ENCODE measurements around the gene PLD4.
"Not testable (repeated sequence)": the region's sequence is repeated elsewhere in the genome, so short reads cannot be mapped to it uniquely, and the experiment has no call there.

DNA sequence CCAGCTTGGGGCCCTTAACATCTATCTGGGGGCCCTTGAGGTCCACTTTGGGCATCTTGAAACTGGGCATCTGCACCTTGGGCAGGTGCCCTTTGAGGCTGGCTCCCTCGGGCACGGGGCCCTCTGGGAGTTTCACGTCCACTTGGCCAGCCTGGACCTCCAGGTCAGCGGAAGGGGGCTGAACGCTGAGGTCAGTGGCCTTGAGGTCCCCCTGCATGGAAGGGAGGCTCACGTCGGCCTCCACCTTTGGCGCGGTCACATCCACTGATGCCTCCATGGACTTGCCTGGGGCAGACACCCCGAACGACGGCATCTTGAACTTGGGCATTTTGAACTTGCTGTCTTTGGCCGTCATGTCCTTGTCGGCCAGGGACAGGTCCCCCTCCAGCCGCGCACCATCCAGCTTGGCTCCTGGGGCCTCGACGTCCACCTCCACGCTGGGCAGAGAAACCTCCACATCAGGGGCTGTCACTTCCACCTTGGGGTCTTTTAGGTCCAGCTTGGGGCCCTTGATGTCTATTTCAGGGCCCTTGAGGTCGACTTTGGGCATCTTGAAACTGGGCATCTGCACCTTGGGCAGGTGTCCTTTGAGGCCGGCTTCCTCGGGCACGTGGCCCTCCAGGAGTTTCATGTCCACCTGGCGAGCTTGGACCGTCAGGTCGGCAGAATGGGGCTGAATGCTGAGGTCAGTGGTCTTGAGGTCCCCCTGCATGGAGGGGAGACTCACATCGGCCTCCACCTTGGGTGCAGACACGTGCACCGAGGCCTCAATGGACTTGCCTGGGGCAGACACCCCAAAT is 18.7 kb downstream of the PLD4 start:
- not testable (repeated sequence) for TF ChIP-seq POLR2A (IDR thresholded peaks at IDR 0.05)
- TF ChIP-seq, protein P1, sequence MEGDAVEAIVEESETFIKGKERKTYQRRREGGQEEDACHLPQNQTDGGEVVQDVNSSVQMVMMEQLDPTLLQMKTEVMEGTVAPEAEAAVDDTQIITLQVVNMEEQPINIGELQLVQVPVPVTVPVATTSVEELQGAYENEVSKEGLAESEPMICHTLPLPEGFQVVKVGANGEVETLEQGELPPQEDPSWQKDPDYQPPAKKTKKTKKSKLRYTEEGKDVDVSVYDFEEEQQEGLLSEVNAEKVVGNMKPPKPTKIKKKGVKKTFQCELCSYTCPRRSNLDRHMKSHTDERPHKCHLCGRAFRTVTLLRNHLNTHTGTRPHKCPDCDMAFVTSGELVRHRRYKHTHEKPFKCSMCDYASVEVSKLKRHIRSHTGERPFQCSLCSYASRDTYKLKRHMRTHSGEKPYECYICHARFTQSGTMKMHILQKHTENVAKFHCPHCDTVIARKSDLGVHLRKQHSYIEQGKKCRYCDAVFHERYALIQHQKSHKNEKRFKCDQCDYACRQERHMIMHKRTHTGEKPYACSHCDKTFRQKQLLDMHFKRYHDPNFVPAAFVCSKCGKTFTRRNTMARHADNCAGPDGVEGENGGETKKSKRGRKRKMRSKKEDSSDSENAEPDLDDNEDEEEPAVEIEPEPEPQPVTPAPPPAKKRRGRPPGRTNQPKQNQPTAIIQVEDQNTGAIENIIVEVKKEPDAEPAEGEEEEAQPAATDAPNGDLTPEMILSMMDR (IDR thresholded peaks at IDR 0.05): not testable (repeated sequence)

All from Peyer's patch (tissue), 4 donors.